Stimulated activated CD4-positive, alpha-beta T cell treated with anti-CD3 and anti-CD28 coated beads, TNF-alpha, amount 100 ng/mL, for 1 hour (primary cell): ENCODE measurements around the gene PLEKHG2.

Source experiments
- DNase-seq, 3 donors: peaks; one replicate each; pipeline ENCODE4 v3.0.0-alpha.2; 2020; ENCODE audit warnings: low read depth in 3 of 3, low spot score in 1 of 3

Gene PLEKHG2

DNA sequence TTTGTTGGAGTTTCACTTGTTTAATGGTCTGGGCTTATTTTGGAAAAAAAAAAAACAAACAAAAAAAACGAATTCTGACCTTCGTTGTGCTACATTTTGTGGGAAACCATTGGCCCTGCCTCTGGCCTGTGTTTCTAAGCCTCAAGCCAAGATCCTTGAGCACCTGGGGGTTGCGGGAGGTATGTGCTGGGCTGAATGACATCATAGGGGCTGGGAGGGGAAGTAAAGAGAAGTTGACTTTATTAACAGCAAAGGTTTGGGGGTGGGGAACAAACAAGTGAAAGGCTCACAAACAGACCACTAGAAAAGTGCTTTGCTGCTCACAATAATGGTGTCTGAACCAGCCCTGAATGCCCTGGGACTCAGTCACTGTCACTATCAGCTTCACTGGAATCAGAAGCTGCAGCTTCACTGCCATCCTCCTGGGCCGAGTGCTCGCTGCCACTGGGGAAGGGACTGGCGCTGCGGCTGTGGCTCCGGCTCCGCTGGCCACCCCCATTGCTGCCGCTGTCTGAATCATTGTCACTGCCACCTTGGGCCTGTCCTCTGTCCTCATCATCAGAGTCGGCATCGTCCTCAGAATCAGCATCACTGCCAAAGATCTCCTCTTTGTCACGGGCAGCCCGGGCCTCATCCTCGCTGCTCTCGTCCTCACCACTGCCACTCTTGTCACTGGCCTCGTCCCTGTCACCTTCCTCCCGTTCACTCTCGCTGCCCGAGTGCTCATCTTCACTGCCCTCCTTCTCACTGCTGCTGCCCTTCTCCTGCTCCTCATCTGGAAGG is 26.6 kb upstream of the PLEKHG2 start:
- DNase-seq = no peak

DNA sequence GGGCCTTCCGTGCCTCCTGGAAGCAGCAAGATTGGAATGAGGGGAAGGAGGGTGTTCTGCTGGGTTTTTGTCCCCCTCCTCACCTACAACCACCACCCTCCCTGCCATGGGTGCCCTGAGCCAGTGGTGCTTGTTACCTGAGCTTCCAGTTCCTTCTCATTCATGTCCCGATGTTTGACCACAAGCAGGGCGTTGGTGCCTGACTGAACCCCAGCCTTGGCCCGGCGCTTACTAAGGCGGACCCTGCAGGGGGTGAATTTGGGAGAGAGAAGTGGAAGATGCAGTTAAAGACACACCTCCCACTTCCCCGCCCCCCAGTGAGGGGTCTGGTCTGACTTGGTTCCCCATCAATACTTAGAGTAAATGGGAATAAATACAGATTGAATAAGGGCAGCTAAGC is 25.9 kb upstream of the PLEKHG2 start:
- no peak for DNase-seq

DNA sequence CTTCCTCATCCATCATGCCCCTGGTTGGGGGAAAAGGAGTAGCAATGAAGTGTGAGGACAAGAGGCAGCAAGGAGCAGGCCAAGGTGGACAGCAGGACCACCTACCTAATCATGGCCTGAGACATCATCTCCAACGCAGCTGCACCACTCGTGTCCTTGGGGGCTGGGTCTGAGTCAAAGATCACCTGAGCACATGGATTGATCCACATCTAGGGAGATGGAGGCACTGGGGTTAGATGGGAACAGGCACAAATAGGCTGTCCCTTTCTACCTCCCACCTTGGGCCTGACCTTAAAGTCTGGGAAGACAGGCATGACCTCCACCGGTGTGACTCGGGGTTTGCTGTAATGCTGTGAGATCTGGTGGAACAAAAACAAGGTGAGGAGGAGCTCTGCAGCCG is 23.8 kb upstream of the PLEKHG2 start:
- DNase-seq = no peak

DNA sequence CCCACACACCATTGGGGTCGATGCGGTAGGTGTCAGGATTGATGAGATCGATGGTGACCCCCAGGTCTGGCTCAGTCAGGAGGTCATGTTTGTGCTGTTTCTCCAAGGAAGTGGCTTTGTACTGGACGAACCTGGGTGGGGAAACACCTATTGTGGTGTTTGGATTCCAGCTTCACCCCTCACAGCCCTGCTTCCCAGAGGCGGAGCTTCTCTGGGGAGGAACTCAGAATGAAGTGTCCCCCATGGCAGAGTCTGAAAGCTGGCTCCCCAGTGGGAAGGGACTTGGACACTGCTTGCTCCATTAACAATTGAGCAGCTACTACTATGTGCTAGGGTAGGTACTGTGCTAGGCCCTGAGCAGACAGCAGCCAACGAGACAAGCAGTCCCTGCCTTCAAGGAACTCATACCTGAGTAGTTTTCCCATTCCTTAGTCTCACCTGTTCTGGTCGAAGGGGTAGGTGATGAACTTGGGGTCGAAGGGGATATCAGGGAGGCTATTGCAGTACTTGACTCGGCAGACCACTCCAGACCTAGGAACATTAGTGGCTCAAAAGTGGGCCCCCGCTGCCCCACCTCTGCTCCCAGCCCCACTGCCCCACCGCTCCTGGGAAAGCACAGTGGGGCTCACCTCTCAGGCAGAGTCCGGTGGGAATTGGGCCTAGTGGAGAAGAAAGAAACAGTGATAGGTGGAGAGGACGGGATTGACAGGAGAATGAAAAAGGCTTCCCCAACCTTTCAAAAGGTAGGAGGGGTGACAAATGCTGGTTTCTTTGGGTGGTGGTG is 22.6 kb upstream of the PLEKHG2 start:
- DNase-seq = no peak

DNA sequence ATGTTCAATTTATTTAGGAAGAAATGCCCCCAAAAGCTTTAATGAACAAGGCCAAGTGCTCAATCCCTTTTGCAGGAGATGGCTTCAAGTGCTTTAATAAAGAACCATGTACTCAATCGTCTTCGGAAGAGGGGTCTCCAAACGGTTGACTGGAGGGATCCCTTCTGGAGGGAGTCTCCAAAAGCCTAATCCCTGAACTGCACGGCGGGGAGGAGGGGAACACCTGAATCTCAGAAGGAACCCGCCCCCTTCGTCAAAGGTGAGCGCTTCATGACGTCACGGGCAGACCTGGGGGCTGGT is 22.1 kb upstream of the PLEKHG2 start:
- DNase-seq = no peak

DNA sequence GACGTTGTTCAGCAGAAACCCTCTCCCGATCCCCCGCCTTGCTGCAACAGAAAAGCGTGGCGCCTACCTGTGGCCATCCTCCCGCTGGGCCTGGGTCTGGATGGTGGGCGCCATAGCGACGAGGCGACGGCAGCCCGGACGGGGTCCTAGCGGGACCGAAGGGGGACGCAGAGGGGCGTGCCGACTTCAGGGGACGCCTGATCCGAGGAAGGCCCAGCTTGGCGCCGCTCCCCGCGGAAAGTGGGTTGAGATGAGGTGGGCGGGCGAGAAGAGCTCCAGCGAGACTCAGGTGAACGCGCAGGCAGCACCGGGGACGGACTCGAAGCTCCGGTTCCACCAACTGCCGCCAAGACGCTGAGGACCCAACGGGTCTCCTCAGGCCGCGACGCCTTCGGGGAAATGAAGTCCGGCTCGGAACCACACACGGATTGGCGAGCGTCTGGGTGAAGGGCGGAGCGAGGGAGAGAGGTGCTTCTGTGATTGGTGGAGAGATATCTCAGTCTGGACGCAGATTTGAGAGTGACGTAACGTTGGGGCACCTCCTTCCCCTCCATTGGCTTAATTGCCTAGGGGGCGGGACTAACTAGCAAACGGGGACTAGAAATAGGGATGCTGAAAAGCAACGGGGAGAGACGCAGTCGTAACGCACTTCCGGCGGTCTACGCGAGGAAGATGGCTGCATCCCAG is 21.6 kb upstream of the PLEKHG2 start, which contains the start of the genes MED29 and PAF1:
TSS of gene MED29 (plus strand) at position 628 of the 687 bp plus-strand sequence. CDS start at position 673, 45 bp downstream.
TSS of gene PAF1 (minus strand) at position 356 of the 687 bp plus-strand sequence. CDS start at position 114, 242 bp downstream.
- DNase-seq = peak; percentile 79 to 95 (median 94)

DNA sequence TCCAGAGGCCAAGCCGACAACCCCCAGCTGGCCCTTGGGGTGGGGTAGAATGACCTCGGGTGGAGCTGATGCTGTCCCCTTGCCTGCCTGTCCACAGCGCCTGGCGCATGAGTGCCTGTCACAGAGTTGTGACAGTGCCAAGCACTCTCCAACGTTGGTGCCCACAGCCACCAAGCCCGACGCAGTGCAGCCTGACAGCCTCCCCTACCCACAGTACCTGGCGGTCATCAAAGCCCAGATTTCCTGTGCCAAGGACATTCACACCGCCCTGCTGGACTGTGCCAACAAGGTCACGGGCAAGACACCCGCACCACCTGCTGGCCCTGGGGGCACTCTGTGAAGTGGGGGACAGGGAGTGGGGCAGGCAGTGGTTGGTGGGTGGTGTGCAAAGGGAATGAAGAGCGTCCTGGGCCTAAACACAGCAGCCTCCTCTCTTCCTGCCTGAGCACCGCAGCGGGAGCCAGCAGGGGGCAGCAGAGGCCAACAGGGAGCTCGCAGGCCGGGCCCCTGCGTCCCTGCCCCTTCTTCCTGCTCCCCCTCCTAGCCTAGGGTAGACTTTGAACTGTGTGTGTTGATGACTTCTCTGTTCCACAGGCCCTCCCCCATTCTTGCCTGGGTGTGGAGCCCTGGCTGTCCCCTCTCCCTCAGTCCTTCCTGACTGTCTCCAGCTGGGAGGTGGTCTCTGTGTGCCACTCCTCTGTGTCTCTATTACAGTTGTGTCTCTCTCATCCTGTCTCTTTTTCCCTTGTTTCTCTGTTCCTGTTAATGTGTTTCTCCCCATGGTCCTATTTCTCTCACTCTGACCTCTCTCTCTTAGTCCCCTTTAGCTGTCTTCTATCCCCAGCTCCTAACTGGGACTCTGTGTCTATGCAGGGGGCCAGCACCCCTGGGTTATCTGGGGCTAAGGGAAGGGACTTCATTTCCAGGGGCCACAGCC is 14.8 kb upstream of the PLEKHG2 start:
- DNase-seq = peak; percentile 87 to 96 (median 93)

DNA sequence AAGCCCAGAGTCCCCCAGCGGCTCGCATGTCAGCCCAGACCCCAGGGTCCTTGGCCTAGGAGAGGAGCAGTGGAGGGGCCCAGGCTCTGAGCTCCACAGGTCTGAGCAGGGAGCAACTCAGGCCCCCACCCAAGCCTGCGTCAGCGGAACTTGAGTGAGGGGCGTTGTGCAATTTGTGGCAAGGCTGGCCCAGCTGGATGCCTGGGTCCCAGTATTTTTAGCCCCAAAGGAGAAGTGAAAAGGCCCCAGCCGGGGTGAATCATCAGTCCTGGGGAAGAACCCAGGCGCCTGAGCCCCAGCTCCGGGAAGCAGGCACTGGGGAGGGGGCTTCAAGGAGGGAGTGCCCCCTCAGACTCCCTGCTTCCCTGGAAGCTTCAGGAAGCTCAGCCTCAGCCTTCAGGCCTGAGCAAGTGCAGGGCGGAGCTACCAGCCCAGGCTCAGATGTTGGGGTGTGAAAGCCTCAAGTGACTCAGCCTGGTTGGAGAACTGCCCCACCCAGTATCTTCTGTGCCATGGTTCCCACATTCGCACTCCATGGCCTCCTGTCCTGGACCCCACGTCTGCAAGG is 14.1 kb upstream of the PLEKHG2 start:
- no peak for DNase-seq

DNA sequence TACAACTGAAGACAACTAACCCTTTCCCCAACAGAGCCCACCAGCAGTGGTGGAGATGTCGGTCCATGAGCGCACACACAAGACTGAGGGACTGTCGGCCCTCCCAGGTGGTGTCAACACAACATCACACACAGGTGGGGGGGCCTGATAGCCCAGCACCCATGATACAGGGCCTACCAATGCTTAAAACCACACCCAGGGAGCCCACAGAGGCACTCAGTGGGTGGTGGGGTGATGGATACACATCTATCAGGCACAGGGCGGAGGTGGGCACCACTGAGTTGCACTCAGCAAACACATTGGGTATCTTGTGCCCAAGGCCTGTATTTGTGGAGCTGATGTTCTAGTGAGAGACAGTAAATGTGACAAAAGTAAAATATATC is 12.8 kb upstream of the PLEKHG2 start:
- no peak for DNase-seq

DNA sequence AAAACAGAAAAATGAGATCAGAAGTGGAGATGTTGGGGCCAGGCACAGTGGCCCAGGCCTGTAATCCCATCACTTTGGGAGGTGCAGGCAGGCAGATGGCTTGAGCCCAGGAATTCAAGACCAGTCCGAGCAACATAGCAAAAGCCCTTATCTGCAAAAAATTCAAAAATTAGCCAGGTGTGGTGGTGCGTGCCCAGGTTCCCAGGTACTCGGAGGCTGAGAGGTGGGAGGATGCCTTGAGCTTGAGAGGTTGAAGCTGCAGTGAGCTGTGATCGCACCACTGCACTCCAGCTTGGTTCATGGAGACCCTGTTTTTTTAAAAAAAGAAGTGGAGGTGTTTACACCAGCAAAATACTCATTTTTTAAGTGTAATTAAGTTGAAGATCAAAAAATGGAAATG is 12.4 kb upstream of the PLEKHG2 start:
- no peak for DNase-seq

DNA sequence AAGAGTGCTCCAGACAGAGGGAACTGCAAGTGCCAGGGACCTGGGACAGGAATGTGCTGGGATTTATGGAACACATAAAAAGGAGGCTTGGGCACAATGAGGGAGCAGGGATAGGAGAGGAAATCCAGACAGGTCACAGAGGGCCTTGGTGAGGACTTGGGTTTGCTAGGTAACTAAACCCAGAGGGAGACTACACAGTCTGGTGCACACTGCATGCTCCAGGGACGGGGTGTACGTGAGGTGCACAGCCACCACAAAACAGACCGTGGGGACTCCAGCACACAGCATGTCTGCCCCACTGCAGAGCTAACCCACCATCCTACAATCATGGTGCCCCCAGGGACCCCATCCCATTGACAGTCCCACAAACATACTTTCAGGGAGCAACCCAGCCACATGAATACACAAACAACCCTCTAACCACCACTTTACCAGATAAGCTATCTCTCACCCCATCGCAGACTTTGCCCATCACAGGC is 11.4 kb upstream of the PLEKHG2 start:
- DNase-seq = no peak

DNA sequence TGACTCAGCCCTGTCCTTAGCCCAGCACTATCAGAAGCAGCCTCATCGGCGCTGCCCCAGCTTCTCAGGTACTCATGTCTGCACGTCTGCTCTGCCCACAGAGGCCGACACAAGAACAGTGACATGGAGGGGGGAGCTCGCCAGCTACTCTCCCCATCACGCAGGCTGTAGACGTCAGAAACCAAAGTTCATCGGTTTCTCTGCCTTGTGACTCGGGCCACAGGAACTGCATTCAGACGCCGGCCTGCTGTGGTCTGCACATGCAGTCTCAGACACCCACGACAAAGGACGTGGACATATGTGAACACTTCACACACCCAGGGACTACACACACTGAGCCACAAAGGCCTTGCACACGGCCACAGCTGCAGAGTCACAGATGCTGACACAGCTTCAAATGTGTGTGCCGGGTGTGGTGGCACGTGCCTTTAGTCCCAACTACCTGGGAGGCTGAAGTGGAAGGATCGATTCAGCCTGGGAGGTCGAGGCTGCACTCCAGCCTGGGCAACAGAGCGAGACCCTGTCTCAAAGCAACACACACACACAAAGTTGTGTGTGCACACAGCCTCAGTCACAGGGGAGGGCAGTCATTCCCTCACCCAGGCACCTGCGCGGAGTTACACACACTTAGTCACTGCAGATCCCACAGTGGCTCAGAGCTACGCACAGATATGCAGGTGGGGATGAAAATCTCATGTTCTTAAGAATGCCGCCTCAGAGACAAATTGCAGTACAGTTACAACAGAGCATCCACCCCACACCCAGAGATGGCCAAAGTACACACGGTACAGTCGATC is 10.7 kb upstream of the PLEKHG2 start:
- peak in 1 of 3 donors; percentile 71 for DNase-seq

DNA sequence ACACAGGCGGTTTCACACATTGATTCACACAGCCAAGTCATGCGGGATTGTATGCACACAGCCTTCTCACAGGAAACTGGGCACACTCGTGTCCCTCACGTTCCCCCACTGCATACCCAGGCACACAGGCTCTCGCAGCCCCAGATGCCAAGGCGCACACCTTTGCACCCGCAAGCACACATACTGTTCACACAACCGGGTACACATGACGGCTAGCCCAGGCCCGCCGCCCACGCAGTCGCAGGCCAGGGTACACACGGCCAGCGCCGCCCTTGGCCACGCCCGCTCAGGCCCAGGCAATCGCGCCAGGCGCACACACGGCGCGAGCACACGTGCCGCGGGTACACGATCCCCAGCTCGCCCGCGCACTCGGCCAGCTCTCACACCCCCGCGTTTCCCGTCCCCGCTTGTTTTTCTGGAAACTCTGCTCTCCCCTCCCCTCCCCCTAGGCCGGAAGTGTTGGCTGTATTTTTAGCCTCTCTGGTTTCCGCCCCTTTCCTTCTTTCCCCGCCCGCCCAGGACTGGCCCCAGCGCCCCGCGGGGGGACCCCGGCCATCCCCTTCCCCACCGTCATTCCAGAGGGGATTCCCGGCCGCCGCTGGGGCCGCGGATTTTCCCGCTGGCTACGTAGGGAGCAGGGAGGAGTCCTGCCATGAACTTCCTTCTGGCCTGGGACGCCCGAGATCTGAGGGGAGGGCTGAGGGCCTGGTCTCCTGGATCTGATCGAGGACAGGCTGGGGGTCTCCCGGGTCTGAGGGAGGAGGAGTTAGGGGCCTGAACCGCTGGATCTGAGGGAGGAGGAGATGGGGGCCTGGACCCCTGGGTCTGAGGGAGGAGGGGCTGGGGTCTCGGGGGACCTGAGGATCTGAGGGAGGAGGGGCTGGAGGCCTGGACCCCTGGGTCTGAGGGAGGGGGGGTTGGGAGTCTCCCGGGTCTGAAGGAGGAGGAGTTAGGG is 9.8 kb upstream of the PLEKHG2 start:
- DNase-seq = peak; percentile 76 to 80 (median 79)

DNA sequence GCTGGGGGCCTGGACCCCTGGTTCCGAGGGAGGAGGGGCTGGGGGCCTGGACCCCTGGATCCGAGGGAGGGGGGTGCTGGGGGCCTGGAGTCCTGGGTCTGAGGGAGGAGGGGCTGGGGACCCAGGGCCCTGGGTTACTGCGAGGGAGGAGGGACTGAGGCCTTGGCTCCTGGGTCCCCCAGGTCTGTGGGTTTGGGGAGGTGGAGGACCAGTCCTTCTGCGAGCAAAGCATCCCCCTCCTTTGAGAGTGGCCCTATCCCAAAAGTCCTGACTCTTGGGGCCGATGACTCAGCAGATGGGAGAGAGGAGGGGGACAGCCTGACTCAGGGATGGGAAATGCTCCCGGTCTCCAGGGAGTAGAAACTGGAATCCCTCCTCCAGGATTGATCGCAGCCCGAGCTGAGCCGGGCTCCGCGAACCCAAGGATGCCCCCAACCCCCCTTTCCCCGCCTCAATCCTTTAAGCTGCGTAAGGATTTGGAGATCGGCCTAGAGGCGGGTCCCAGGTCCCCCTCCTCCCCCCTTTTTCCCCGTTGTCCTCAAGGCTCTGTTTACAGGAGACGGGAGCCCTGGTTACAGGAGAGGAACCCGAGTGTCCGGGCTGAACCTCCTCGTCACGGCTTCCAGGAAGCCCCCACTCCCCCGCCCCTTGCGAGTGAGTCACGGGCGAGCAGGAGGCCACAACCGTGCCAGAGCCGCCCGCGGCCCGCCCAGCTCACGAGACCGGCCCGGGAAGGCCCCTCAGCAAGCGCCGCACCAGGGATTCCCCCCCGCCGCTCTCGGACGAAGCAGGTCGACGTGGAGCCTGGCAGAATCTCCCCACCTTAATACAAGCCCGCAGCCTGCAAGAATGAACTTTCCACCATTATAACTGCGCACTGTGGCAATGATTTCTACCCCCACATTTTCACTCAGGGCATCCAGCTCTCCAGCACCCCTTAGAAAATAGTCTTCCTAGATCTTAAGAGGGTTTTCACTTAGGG is 8.8 kb upstream of the PLEKHG2 start:
- peak; percentile 91 to 96 (median 95) for DNase-seq

DNA sequence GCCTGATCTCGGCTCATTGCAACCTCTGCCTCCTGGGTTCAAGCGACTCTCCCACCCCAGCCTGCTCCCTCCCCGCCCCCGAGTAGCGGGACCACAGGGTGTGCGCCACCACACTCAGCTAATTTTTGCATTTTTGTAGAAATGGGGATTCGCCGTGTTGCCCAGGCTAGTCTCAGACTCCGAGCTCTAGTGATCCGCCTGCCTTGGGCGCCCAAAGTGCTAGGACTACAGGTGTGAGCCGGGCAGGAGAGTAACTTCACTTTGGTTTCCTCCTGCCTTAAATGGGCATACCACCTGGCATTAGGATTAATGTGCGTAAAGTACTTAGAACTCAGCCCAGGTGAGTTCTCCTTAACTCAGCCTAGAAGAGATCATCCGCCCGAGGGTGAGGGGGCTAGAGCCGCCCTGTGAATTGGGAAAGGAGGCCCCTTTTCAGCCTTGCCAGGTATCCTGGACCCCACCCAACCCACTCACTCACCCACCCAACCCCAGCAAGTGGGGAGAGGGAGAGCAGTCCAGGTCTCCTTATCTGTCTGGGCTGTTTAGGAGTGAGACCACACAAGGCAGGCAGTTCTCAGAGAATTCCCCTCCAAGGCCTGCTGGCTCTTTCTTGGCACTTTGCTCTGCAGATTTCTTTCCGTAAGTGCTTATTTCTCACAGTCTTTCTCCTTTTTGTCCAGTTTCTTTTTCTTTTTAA is 7.1 kb upstream of the PLEKHG2 start:
- no peak for DNase-seq

DNA sequence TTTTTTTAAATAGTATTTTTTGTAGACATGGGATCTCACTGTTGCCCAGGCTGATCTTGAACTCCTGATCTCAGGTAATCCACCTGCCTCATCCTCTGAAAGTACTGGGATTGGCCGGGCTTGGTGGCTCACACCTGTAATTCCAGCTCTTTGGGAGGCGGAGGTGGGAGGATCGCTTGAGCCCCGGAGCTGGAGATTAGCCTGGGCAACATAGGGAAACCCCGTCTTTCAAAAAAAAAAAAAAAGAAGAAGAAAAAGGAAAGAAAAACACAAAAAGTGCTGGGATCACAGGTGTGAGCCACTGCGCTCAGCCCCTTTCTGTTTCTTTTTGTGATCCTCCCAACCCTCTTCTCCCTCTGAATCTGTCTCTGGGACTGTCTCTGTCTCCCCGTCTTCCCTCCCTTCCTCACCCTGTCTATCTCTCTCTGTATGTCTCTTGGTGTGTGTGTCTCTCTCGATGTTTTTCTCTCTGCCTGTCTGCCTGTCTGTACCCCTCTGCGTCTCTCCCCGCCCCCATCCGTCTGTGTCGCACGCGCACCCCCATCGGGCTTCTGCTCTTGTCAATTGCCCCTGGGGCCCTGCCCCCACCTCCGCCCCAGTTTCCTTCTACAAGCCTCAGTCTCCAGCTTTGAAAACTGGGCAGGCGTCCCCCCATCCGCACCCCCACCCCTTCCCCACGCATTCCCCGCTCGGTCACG is 6.4 kb upstream of the PLEKHG2 start:
- peak; percentile 75 to 90 (median 86) for DNase-seq
